Activated naive CD4-positive, alpha-beta T cell treated with anti-CD3 and anti-CD28 coated beads for 36 hours (primary cell): ENCODE results near the gene SEC16A. TPM values are rescaled to one million over a fixed set of nuclear protein-coding genes. Genes with fewer than 3 reads are reported as not detected.
"Not testable (repeated sequence)": the region's sequence is repeated elsewhere in the genome, so short reads cannot be mapped to it uniquely, and the experiment has no call there.

ENCODE experiments used
- CTCF ChIA-PET: fragments of 350-600 bp; sonication (Branson Sonifier 250); formaldehyde crosslinking; loops from one replicate; lab custom pipeline; 2021; ENCODE audit warnings: antibody characterized with exemption; lab: Charles Lee
- DNase-seq: peaks from one replicate; pipeline ENCODE4 v3.0.0-alpha.2; 2020
- H3K27ac Mint-ChIP-seq: one replicate; pipeline ENCODE4 v1.8.0; 2021; ENCODE audit warnings: mild to moderate bottlenecking, mixed read lengths
- H3K27me3 Mint-ChIP-seq: one replicate; pipeline ENCODE4 v1.8.0; 2021; ENCODE audit warnings: low read depth, mixed read lengths
- H3K36me3 Mint-ChIP-seq: one replicate; pipeline ENCODE4 v1.8.0; 2021; ENCODE audit warnings: low read depth, mixed read lengths
- H3K4me1 Mint-ChIP-seq: one replicate; pipeline ENCODE4 v1.8.0; 2021; ENCODE audit warnings: low read depth, mixed read lengths
- H3K4me3 Mint-ChIP-seq: one replicate; pipeline ENCODE4 v1.8.0; 2021; ENCODE audit warnings: mild to moderate bottlenecking, moderate library complexity, mixed read lengths
- H3K9me3 Mint-ChIP-seq: one replicate; pipeline ENCODE4 v1.8.0; 2021; ENCODE audit warnings: mixed read lengths
- intact Hi-C: fragments of 100-400 bp; cut with micrococcal nuclease; formaldehyde crosslinking; loops from one replicate; pipeline ENCODE4 v1.15.1; 2023
- total RNA-seq, 2 experiments: library from RNA; stranded (reverse); gene quantifications; one replicate each; pipeline ENCODE4 v1.2.3, GENCODE V29; 2021

SEC16A gene
- total RNA-seq, 2 experiments from 2014 or later: 44.1 to 47.3 TPM

DNA sequence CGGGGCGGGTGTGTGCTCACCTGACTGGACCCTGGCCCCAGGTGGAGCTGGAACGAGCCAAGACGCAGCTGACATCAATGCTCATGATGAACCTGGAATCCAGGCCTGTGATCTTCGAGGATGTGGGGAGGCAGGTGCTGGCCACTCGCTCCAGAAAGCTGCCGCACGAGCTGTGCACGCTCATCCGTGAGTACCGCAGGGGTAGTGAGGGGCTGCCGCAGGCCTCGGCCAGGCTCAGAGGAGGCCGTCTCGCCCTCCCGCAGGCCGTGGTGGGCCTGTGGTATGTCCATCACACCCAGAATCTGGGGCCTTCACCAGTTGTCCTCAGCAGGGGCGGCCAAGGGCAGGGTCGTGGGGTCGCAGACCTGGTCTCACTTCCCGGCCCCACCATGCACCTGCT is 61.0 kb downstream of the SEC16A start:
- CTCF ChIA-PET: no interaction called here
- H3K4me1 Mint-ChIP-seq: no peaks in the 10 kb centered on the region
- no peak overlapping the region for H3K27ac Mint-ChIP-seq
- H3K27me3 Mint-ChIP-seq: no peaks in the 10 kb centered on the region
- no peaks in the 10 kb centered on the region for H3K9me3 Mint-ChIP-seq
- intact Hi-C loops: loop anchor here (5.0 kb wide), 1 partner anchor 56 kb away; no protein-coding TSS in a partner anchor
- peaks cover 28% of the 10 kb centered on the region for H3K36me3 Mint-ChIP-seq
- no peak for DNase-seq
- no peak overlapping the region for H3K4me3 Mint-ChIP-seq

GRCh38 chr9:136419092-136419420 is 63.8 kb downstream of the SEC16A start:
- Mint-ChIP-seq H3K9me3 (no peaks in the 10 kb centered on the region), H3K36me3 (peaks cover 29% of the 10 kb centered on the region), H3K27me3 (no peaks in the 10 kb centered on the region), H3K27ac (no peak overlapping the region), H3K4me3 (no peak overlapping the region), H3K4me1 (no peaks in the 10 kb centered on the region)
- CTCF ChIA-PET: no interaction called here
- intact Hi-C loops: no loop called here
- no peak for DNase-seq

- DNase-seq: no peak
- H3K27me3 Mint-ChIP-seq: no peaks in the 10 kb centered on the region
- H3K36me3 Mint-ChIP-seq: peaks cover 33% of the 10 kb centered on the region
- H3K4me3 Mint-ChIP-seq: no peak overlapping the region
- no peaks in the 10 kb centered on the region for H3K9me3 Mint-ChIP-seq
- CTCF ChIA-PET: no interaction called here
- no peaks in the 10 kb centered on the region for H3K4me1 Mint-ChIP-seq
- intact Hi-C loops: no loop called here
- H3K27ac Mint-ChIP-seq: no peak overlapping the region
These were observed 64.4 kb downstream of the SEC16A start for GRCh38 chr9:136418182-136419091.

GRCh38 chr9:136416914-136417313 is 65.9 kb downstream of the SEC16A start:
- CTCF ChIA-PET: no interaction called here
- Mint-ChIP-seq H3K9me3 (no peaks in the 10 kb centered on the region), H3K36me3 (peaks cover 39% of the 10 kb centered on the region), H3K27ac (no peak overlapping the region), H3K4me1 (peaks cover 10% of the 10 kb centered on the region), H3K4me3 (no peak overlapping the region), H3K27me3 (no peaks in the 10 kb centered on the region)
- intact Hi-C loops: no loop called here
- no peak for DNase-seq

GRCh38 chr9:136416427-136416826 is 66.4 kb downstream of the SEC16A start:
- no peak overlapping the region for H3K4me3 Mint-ChIP-seq
- peaks cover 41% of the 10 kb centered on the region for H3K36me3 Mint-ChIP-seq
- intact Hi-C loops: no loop called here
- CTCF ChIA-PET: no interaction called here
- H3K27me3 Mint-ChIP-seq: no peaks in the 10 kb centered on the region
- H3K27ac Mint-ChIP-seq: no peak overlapping the region
- H3K4me1 Mint-ChIP-seq: peaks cover 15% of the 10 kb centered on the region
- no peak for DNase-seq
- H3K9me3 Mint-ChIP-seq: no peaks in the 10 kb centered on the region

GRCh38 chr9:136412962-136413361 is 69.9 kb downstream of the SEC16A start:
- H3K9me3 Mint-ChIP-seq: no peaks in the 10 kb centered on the region
- H3K27me3 Mint-ChIP-seq: no peaks in the 10 kb centered on the region
- intact Hi-C loops: loop anchor here (5.0 kb wide), 1 partner anchor 829 kb away; the partner anchor contains the start of gene TUBB4B
- H3K4me3 Mint-ChIP-seq: no peak overlapping the region
- no peak for DNase-seq
- peaks cover 40% of the 10 kb centered on the region for H3K4me1 Mint-ChIP-seq
- CTCF ChIA-PET: no interaction called here
- H3K36me3 Mint-ChIP-seq: peaks cover 50% of the 10 kb centered on the region
- no peak overlapping the region for H3K27ac Mint-ChIP-seq

DNA sequence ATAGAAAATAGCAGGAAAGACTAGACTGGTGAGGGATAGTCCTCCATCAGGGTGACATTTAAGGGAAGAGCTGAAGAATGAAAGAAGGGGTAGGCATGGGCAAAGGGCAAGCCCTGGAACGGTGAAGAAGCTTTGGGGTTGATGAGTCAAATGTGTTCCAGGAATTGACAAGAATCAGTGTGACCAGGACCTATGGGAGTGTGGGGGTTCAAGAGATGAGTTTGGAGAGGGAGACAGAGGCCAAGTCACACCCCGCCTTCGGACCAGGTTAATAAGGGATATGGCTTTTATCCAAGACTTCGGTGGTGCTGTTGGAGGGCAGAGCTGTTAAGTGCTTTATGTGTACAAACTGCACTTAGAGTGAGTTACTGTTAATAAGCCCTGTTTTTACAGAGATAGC is 71.5 kb downstream of the SEC16A start:
- H3K4me1 Mint-ChIP-seq: peaks cover 54% of the 10 kb centered on the region
- intact Hi-C loops: loop anchor here (5.0 kb wide), 1 partner anchor 831 kb away; the partner anchor contains the start of gene TUBB4B
- H3K36me3 Mint-ChIP-seq: peaks cover 53% of the 10 kb centered on the region
- no peaks in the 10 kb centered on the region for H3K27me3 Mint-ChIP-seq
- peak overlapping the region; percentile 90 for H3K4me3 Mint-ChIP-seq
- H3K27ac Mint-ChIP-seq: peak overlapping the region; percentile 88
- H3K9me3 Mint-ChIP-seq: no peaks in the 10 kb centered on the region
- DNase-seq: no peak
- CTCF ChIA-PET: interaction anchor here (0.9 kb wide), 2 partner anchors 11 to 29 kb away, joined by 3 read pairs; no protein-coding TSS in a partner anchor

GRCh38 chr9:136410500-136411287 is 72.1 kb downstream of the SEC16A start, which contains the start of the genes ENTR1 and PMPCA:
TSS of gene ENTR1 (minus strand) at chr9:136410614. CDS start at chr9:136410397, 217 bp downstream.
TSS of gene PMPCA (plus strand) at chr9:136410658. CDS start at chr9:136410669, 11 bp downstream.
- H3K9me3 Mint-ChIP-seq: no peaks in the 10 kb centered on the region
- H3K27me3 Mint-ChIP-seq: no peaks in the 10 kb centered on the region
- H3K4me1 Mint-ChIP-seq: peaks cover 56% of the 10 kb centered on the region
- H3K4me3 Mint-ChIP-seq: peak within 1 kb of the TSS; percentile 90
- DNase-seq: peak; percentile 98
- intact Hi-C loops: loop anchor here (1.0 to 5.0 kb wide), 2 partner anchors 10 to 832 kb away; partner anchors contain the start of genes SNAPC4 and TUBB4B
- CTCF ChIA-PET: interaction anchor here (0.9 to 2.1 kb wide), 5 partner anchors 10 to 73 kb away, joined by 3 to 8 read pairs (median 4); partner anchors contain the start of gene INPP5E
- H3K36me3 Mint-ChIP-seq: peaks cover 56% of the 10 kb centered on the region
- peak within 1 kb of the TSS; percentile 95 for H3K27ac Mint-ChIP-seq

DNA sequence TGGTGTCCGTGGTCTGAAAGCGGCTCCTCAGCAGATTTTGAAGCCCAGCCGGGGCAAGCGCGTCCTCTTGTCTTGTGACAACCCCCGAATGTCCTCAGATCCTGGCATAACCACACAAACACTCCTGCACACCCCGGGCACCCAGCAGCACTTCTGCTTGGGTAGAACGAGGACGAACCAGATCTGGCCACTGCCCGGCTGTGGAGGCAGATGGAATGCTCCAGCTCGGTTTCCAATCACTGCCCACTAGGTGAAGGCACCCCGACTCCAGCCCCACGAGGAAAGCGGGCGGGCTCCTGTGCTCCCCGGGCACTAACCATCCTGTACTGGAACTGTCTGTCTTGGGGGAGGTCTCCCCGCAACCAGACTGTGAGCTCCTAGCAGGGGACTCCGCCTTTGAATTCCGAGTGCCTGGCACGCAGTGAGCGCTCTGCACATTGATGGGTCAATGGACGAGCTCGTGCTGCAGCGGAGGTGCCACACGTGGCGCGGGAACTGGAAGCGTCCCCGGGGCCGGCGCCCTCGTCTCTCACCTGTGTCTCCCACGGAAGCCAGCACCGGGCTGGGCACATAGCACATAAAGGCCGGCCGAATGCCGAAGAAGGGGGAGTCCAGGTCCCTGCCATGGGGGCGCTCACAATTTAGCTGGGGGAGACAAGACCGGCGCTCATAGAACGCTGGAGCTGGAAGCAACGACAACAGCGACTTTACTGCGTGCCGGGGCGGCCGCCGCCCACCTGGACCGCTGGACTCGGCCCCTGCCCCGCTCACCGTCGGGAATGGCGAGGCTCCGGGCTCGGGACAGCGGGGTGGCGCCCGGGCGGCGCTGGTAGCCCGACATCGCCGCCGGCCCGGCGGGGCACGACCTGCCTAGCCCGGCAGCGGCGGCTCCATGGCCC is 73.0 kb downstream of the SEC16A start:
- Mint-ChIP-seq H3K4me3 (peak overlapping the region; percentile 88), H3K27ac (peak overlapping the region; percentile 95), H3K27me3 (no peaks in the 10 kb centered on the region), H3K9me3 (no peaks in the 10 kb centered on the region), H3K36me3 (peaks cover 64% of the 10 kb centered on the region), H3K4me1 (peaks cover 64% of the 10 kb centered on the region)
- intact Hi-C loops: loop anchor here (1.0 to 5.0 kb wide), 2 partner anchors 10 to 832 kb away; partner anchors contain the start of genes SNAPC4 and TUBB4B
- DNase-seq: peak; percentile 51
- CTCF ChIA-PET: interaction anchor here (0.6 to 2.1 kb wide), 5 partner anchors 9 to 493 kb away, joined by 3 to 8 read pairs (median 4); partner anchors contain the start of gene INPP5E

- Mint-ChIP-seq H3K4me3 (peak overlapping the region; percentile 10), H3K27ac (peak overlapping the region; percentile 61), H3K9me3 (no peaks in the 10 kb centered on the region), H3K27me3 (no peaks in the 10 kb centered on the region), H3K36me3 (peaks cover 64% of the 10 kb centered on the region), H3K4me1 (peaks cover 76% of the 10 kb centered on the region)
- intact Hi-C loops: no loop called here
- DNase-seq: peak; percentile 65
- CTCF ChIA-PET: no interaction called here
These were observed 74.9 kb downstream of the SEC16A start for GRCh38 chr9:136407911-136408310.

GRCh38 chr9:136407061-136407460 is 75.8 kb downstream of the SEC16A start:
- Mint-ChIP-seq H3K36me3 (peaks cover 65% of the 10 kb centered on the region), H3K27ac (peak overlapping the region; percentile 30), H3K4me1 (peaks cover 76% of the 10 kb centered on the region)
- H3K9me3 Mint-ChIP-seq, DNase-seq, intact Hi-C loops, H3K4me3 Mint-ChIP-seq, H3K27me3 Mint-ChIP-seq: not testable (repeated sequence)
- CTCF ChIA-PET: interaction anchor here (0.9 kb wide), 1 partner anchor 223 kb away, joined by 4 read pairs; no protein-coding TSS in a partner anchor
